H1 (cell line): ENCODE data around the gene NCOA5. TPM values are rescaled to one million over a fixed set of nuclear protein-coding genes. Genes with fewer than 3 reads are reported as not detected.

Experiments
- CTCF ChIA-PET: fragments of 300-600 bp; sonication (Branson Sonifier 250); formaldehyde crosslinking; loops from one replicate; lab custom pipeline; 2021; ENCODE audit not compliant: partially characterized antibody; lab: Charles Lee
- POLR2A ChIA-PET: fragments of 300-600 bp; sonication (Branson Sonifier 250); formaldehyde crosslinking; loops from one replicate; lab custom pipeline; 2021; ENCODE audit warnings: inconsistent platforms; ENCODE audit not compliant: partially characterized antibody; lab: Charles Lee
- DNase-seq, 2 experiments: peaks; one replicate each; pipeline versions ENCODE4 v3.0.0 to v3.0.0-alpha.2; 2010 to 2022; ENCODE audit warnings: low spot score in 2 of 2, low read depth in 1 of 2, mixed read lengths in 1 of 2
- FAIRE-seq: peaks from 2 replicates; lab custom pipeline; 2011; peaks lifted over from hg19 to GRCh38; lab: Jason Lieb, UNC
- H2AFZ ChIP-seq: 2 replicates; pipeline ENCODE4 v1.8.1; 2012; ENCODE audit warnings: low read length, inconsistent platforms
- H2AK5ac ChIP-seq: 2 replicates; pipeline ENCODE4 v1.6.1; 2013; ENCODE audit warnings: low read depth, low read length
- H2BK120ac ChIP-seq: replicated peaks from 2 replicates; pipeline ENCODE3; 2013; ENCODE audit warnings: low read depth, low read length, inconsistent platforms
- H2BK12ac ChIP-seq: 2 replicates; pipeline ENCODE4 v1.6.1; 2013; ENCODE audit warnings: low read depth, low read length
- H2BK15ac ChIP-seq: 2 replicates; pipeline ENCODE4 v1.6.1; 2013; ENCODE audit warnings: low read length
- H2BK20ac ChIP-seq: 2 replicates; pipeline ENCODE4 v1.6.1; 2013; ENCODE audit warnings: low read length
- H2BK5ac ChIP-seq: 2 replicates; pipeline ENCODE4 v1.6.1; 2013; ENCODE audit warnings: low read depth, low read length
- H3K14ac ChIP-seq: 2 replicates; pipeline ENCODE4 v1.6.1; 2013; ENCODE audit warnings: inconsistent platforms; ENCODE audit not compliant: insufficient read length
- H3K18ac ChIP-seq: 2 replicates; pipeline ENCODE4 v1.6.1; 2013; ENCODE audit warnings: low read length; ENCODE audit errors: extremely low read depth
- H3K23ac ChIP-seq: 2 replicates; pipeline ENCODE4 v1.6.1; 2013; ENCODE audit warnings: inconsistent platforms; ENCODE audit not compliant: insufficient read length
- H3K23me2 ChIP-seq: 2 replicates; pipeline ENCODE4 v1.6.1; 2013; ENCODE audit warnings: low read depth, low read length
- H3K27ac ChIP-seq: 2 replicates; pipeline ENCODE4 v1.6.1; 2011; ENCODE audit warnings: low read depth, low read length, inconsistent platforms
- H3K27me3 ChIP-seq, 4 experiments: replicated peaks in 1 of 4; 1 replicate in 1 of 4; 2 replicates in 3 of 4; pipeline versions ENCODE4 v1.6.1 to v1.8.1; 2011 to 2013; ENCODE audit warnings: low read length in 3 of 4, mild to moderate bottlenecking in 3 of 4, inconsistent platforms in 2 of 4, mixed read lengths in 2 of 4, moderate library complexity in 1 of 4; ENCODE audit not compliant: control insufficient read depth in 3 of 4, insufficient read depth in 3 of 4; ENCODE audit errors: extremely low read depth in 1 of 4
- H3K36me3 ChIP-seq, 4 experiments: 2 replicates each; pipeline versions ENCODE4 v1.6.1 to v1.8.1; 2011 to 2013; ENCODE audit warnings: mild to moderate bottlenecking in 4 of 4, low read length in 3 of 4, moderate library complexity in 2 of 4, control low read depth in 1 of 4, inconsistent platforms in 1 of 4; ENCODE audit not compliant: insufficient read depth in 4 of 4, control insufficient read depth in 2 of 4
- H3K4ac ChIP-seq: replicated peaks from 2 replicates; pipeline ENCODE3; 2013; ENCODE audit warnings: low read length, low read depth, mixed read lengths, inconsistent platforms; ENCODE audit not compliant: insufficient read length
- H3K4me1 ChIP-seq, 4 experiments: replicated peaks in 1 of 4; 1 replicate in 1 of 4; 2 replicates in 3 of 4; pipeline versions ENCODE4 v1.6.1 to v1.8.1; 2011 to 2013; ENCODE audit warnings: low read length in 3 of 4, inconsistent platforms in 2 of 4, mixed read lengths in 1 of 4; ENCODE audit not compliant: insufficient read depth in 4 of 4, control insufficient read depth in 3 of 4
- H3K4me2 ChIP-seq, 2 experiments: 2 replicates each; pipeline versions ENCODE4 v1.6.1 to v1.8.1; 2011 to 2013; ENCODE audit warnings: low read depth in 2 of 2, low read length in 2 of 2, control low read depth in 1 of 2, inconsistent platforms in 1 of 2, mild to moderate bottlenecking in 1 of 2; ENCODE audit not compliant: insufficient read depth in 1 of 2
- H3K4me3 ChIP-seq, 4 experiments: fragments of 200-600, 300-600 bp in 1 of 4; sonication (generic), shearing (Covaris generic), sonication (Bioruptor Twin) in 1 of 4; 2 replicates each; pipeline versions ENCODE4 v1.5.1 to v1.8.1; 2011 to 2016; ENCODE audit warnings: low read length in 4 of 4, low read depth in 3 of 4, control low read depth in 2 of 4, inconsistent platforms in 2 of 4, mild to moderate bottlenecking in 2 of 4, mixed read lengths in 1 of 4, moderate library complexity in 1 of 4; ENCODE audit not compliant: insufficient read depth in 2 of 4; ENCODE audit errors: extremely low read depth in 1 of 4
- H3K56ac ChIP-seq: replicated peaks from 2 replicates; pipeline ENCODE3; 2013; ENCODE audit warnings: low read depth, mild to moderate bottlenecking, mixed read lengths, low read length, inconsistent platforms; ENCODE audit not compliant: insufficient read length
- H3K79me1 ChIP-seq: 2 replicates; pipeline ENCODE4 v1.6.1; 2013; ENCODE audit warnings: low read depth, low read length, control low read depth
- H3K79me2 ChIP-seq, 2 experiments: 2 replicates each; pipeline versions ENCODE4 v1.6.1 to v1.8.1; 2012 to 2013; ENCODE audit warnings: low read length in 2 of 2, mild to moderate bottlenecking in 2 of 2, inconsistent platforms in 1 of 2; ENCODE audit not compliant: insufficient read depth in 2 of 2, control insufficient read depth in 1 of 2
- H3K9ac ChIP-seq, 4 experiments: replicated peaks in 1 of 4; 1 replicate in 1 of 4; 2 replicates in 3 of 4; pipeline versions ENCODE4 v1.6.1 to v1.8.1; 2011 to 2013; ENCODE audit warnings: low read depth in 3 of 4, low read length in 3 of 4, control low read depth in 2 of 4, mild to moderate bottlenecking in 2 of 4, moderate library complexity in 2 of 4, inconsistent platforms in 1 of 4; ENCODE audit errors: extremely low read depth in 1 of 4
- H3K9me3 ChIP-seq, 2 experiments: 2 replicates each; pipeline versions ENCODE4 v1.6.1 to v1.8.1; 2012 to 2013; ENCODE audit warnings: mild to moderate bottlenecking in 2 of 2, moderate library complexity in 2 of 2, control low read depth in 1 of 2, inconsistent platforms in 1 of 2, low read depth in 1 of 2, low read length in 1 of 2, mixed read lengths in 1 of 2; ENCODE audit not compliant: insufficient read depth in 2 of 2
- H4K20me1 ChIP-seq, 2 experiments: replicated peaks in 1 of 2; 2 replicates each; pipeline versions ENCODE3 to v1.8.1; 2011 to 2013; ENCODE audit warnings: inconsistent platforms in 2 of 2, low read length in 2 of 2, mild to moderate bottlenecking in 1 of 2; ENCODE audit not compliant: insufficient read depth in 2 of 2, control insufficient read depth in 1 of 2
- H4K5ac ChIP-seq: 2 replicates; pipeline ENCODE4 v1.6.1; 2013; ENCODE audit warnings: low read length, low read depth, mixed read lengths, inconsistent platforms; ENCODE audit not compliant: insufficient read length
- H4K8ac ChIP-seq: 2 replicates; pipeline ENCODE4 v1.8.0; 2013; ENCODE audit warnings: mild to moderate bottlenecking, moderate library complexity, low read length, inconsistent platforms; ENCODE audit not compliant: insufficient read depth; ENCODE audit errors: extremely low read depth
- H4K91ac ChIP-seq: replicated peaks from 2 replicates; pipeline ENCODE3; 2013; ENCODE audit warnings: low read length, mixed read lengths, inconsistent platforms; ENCODE audit not compliant: insufficient read length
- RBBP5 ChIP-seq: IDR thresholded peaks from 2 replicates; pipeline ENCODE4 v1.7.1; 2012; ENCODE audit warnings: low read depth, mild to moderate bottlenecking, inconsistent platforms, low read length, moderate library complexity, borderline replicate concordance
- WGBS, 2 experiments: shearing (Covaris generic) in 1 of 2; methylation state at CpG; one replicate each; pipeline versions ENCODE4 v1.1.6 to v1.1.7; 2013 to 2015; ENCODE audit warnings: low lambda C conversion rate in 2 of 2, mixed read lengths in 2 of 2, inconsistent platforms in 1 of 2, low coverage in 1 of 2, missing lambda C conversion rate in 1 of 2; ENCODE audit not compliant: insufficient replicate concordance in 2 of 2, insufficient coverage in 1 of 2, insufficient read length in 1 of 2; ENCODE audit errors: extremely low coverage in 1 of 2, missing lambda C conversion rate in 1 of 2; 5-methylcytosine and 5-hydroxymethylcytosine counted together
- polyA plus RNA-seq, 7 experiments: library from polyadenylated mRNA; depleted of rRNA in 3 of 7; stranded (reverse) in 5 of 7; unstranded in 2 of 7; fragments of >200 nt in 5 of 7; fragments of 200-250 nt in 2 of 7; gene quantifications; 1 replicate in 5 of 7; 2 replicates in 1 of 7; 4 replicates in 1 of 7; pipeline versions ENCODE4 v1.2.1 to v1.2.3, GENCODE V29; 2011 to 2013; ENCODE audit warnings: missing spikeins in 2 of 7, mixed read lengths in 2 of 7
- total RNA-seq: library from RNA; stranded (reverse); fragmentation: NEBNext Ultra II Directional; extraction: Animal tissue kit (Norgen Biotek cat#: 25700); gene quantifications from 2 replicates; pipeline ENCODE4 v1.2.1, GENCODE V29; 2021

NCOA5 gene
- total and polyA plus RNA-seq, 2 of the 8 experiments (the other 6 are each of a cell fraction or from before 2014, with no cell fraction given), result 20.4 to 29.0 TPM

- peaks cover 0 to 2% (median 0%) of the 10 kb centered on the region in 4 experiments; a peak in 3 of 7 replicates for H3K27me3 ChIP-seq
- CTCF ChIA-PET, result interaction anchor here (0.5 to 3.9 kb wide), 5 partner anchors 13 to 702 kb away, joined by 3 to 20 read pairs (median 4); no protein-coding TSS in a partner anchor
- no peak for FAIRE-seq
- no peak for TF ChIP-seq RBBP5
Measured at GRCh38 chr20:46044896-46045295, 44.9 kb downstream of the NCOA5 start.

More at GRCh38 chr20:46044896-46045295, 44.9 kb downstream of the NCOA5 start:
- Histone ChIP-seq H2BK5ac (no peak overlapping the region), H2BK15ac (no peak overlapping the region), H3K56ac (no peak overlapping the region), H3K4me3 (no peak overlapping the region), H3K23ac (no peak overlapping the region), H4K8ac (no peak overlapping the region), H4K91ac (no peak overlapping the region), H2AFZ (no peak overlapping the region), H3K9ac (no peak overlapping the region), H4K5ac (no peak overlapping the region), H3K4ac (no peak overlapping the region), H3K27ac (no peak overlapping the region), H2AK5ac (no peak overlapping the region), H3K4me2 (no peak overlapping the region), H3K79me1 (no peaks in the 10 kb centered on the region), H3K23me2 (no peaks in the 10 kb centered on the region), H2BK12ac (no peak overlapping the region), H3K79me2 (no peaks in the 10 kb centered on the region), H3K4me1 (0 out of 7 replicates have a peak, but pooled peaks cover 0 to 3% (median 0%) of the 10 kb centered on the region in 4 experiments), H3K14ac (no peak overlapping the region), H3K9me3 (no peaks in the 10 kb centered on the region), H3K36me3 (no peaks in the 10 kb centered on the region), H4K20me1 (peaks cover 0 to 5% of the 10 kb centered on the region in 2 experiments), H2BK20ac (no peak overlapping the region), H2BK120ac (no peak overlapping the region), H3K18ac (no peak overlapping the region)
- POLR2A ChIA-PET, result interaction anchor here (1.0 kb wide), 1 partner anchor 32 kb away, joined by 5 read pairs; no protein-coding TSS in a partner anchor
- no peak for DNase-seq
- WGBS, 2 experiments, result 91% methylated on average over 6 of the region's 6 CpGs; no CpG with 5 or more reads in 1 of the 2 experiments
